Measurements from ENCODE around the gene LRRC18. TPM values are rescaled to one million over a fixed set of nuclear protein-coding genes. Genes with fewer than 3 reads are reported as not detected.

LRRC18 gene
- total and polyA plus RNA-seq, 7 experiments from 2014 or later: not detected

DNA sequence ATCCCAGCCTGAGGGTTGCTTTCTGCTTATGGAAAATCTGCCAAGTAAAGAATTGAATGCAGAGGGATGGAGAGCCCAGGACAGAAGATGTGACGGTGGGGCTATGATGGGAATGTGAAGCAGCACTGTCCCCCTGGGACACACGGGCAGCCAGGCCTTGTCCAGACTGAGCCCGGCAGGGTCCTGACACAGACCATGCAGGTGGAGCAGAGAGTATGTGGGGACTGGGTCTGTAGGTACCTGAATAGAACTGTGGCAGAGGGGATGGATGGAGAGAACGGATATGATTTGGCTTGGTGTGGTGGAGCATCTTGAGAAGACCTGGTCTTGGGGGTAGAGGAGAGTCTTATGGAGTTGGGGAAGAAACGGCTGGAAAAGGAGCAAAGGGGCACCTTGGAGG, 732 bp upstream of the LRRC18 start:
- intact Hi-C loops (cut with micrococcal nuclease): no loop called here
- H3K36me3 Mint-ChIP-seq: no peaks in the 10 kb centered on the region
- no peaks in the 10 kb centered on the region for H3K36me3 ChIP-seq (ENCODE audit: control insufficient read depth in 2 of 3, insufficient read depth in 3 of 3, low read length in 3 of 3)

GRCh38 chr10:48938990-48939536, 577 bp downstream of the LRRC18 start:
- POLR2A ChIA-PET: no interaction called here
- no peaks in the 10 kb centered on the region for H3K36me3 Mint-ChIP-seq
- no peaks in the 10 kb centered on the region for H3K27me3 Mint-ChIP-seq
- H3K9me3 Mint-ChIP-seq: no peaks in the 10 kb centered on the region
- H3K36me3 ChIP-seq (ENCODE audit: control insufficient read depth in 2 of 3, insufficient read depth in 3 of 3, low read length in 3 of 3): no peaks in the 10 kb centered on the region
- intact Hi-C loops (cut with micrococcal nuclease): no loop called here
- no peaks in the 10 kb centered on the region for H3K4me1 Mint-ChIP-seq
- H3K27ac ChIP-seq (ENCODE audit: low read depth, low read length): no peak overlapping the region
- ATAC-seq: no peak
- H3K4me3 ChIP-seq (ENCODE audit: low read length): no peak overlapping the region
- H3K27me3 ChIP-seq (ENCODE audit: control insufficient read depth in 2 of 2, insufficient read depth in 2 of 2, low read length in 2 of 2): no peaks in the 10 kb centered on the region
- no peak overlapping the region for H3K4me3 Mint-ChIP-seq
- H3K27ac Mint-ChIP-seq: no peak overlapping the region
- no peaks in the 10 kb centered on the region for H3K9me3 ChIP-seq (ENCODE audit: control insufficient read depth in 2 of 3, low read length in 3 of 3)
- CTCF ChIA-PET: no interaction called here
- no peaks in the 10 kb centered on the region for H3K4me1 ChIP-seq (ENCODE audit: control insufficient read depth in 2 of 2, insufficient read depth in 2 of 2, low read length in 2 of 2)
- DNase-seq: no peak

More for the DNA sequence above, 732 bp upstream of the LRRC18 start:
- Mint-ChIP-seq H3K4me1 (no peaks in the 10 kb centered on the region), H3K4me3 (no peak overlapping the region), H3K27me3 (no peaks in the 10 kb centered on the region), H3K9me3 (no peaks in the 10 kb centered on the region), H3K27ac (no peak overlapping the region)
- H3K27me3 ChIP-seq (ENCODE audit: control insufficient read depth in 2 of 2, insufficient read depth in 2 of 2, low read length in 2 of 2): no peaks in the 10 kb centered on the region
- H3K4me1 ChIP-seq (ENCODE audit: control insufficient read depth in 2 of 2, insufficient read depth in 2 of 2, low read length in 2 of 2): no peaks in the 10 kb centered on the region
- no peak overlapping the region for H3K4me3 ChIP-seq (ENCODE audit: low read length)
- no peak overlapping the region for H3K27ac ChIP-seq (ENCODE audit: low read depth, low read length)
- ChIA-PET POLR2A (no interaction called here), CTCF (no interaction called here)
- DNase-seq (no peak), ATAC-seq (no peak)
- no peaks in the 10 kb centered on the region for H3K9me3 ChIP-seq (ENCODE audit: control insufficient read depth in 2 of 3, low read length in 3 of 3)

GRCh38 chr10:48938281-48938680, 1.4 kb downstream of the LRRC18 start:
- Histone ChIP-seq H3K9me3 (ENCODE audit: control insufficient read depth in 2 of 3, low read length in 3 of 3) (no peaks in the 10 kb centered on the region), H3K36me3 (ENCODE audit: control insufficient read depth in 2 of 3, insufficient read depth in 3 of 3, low read length in 3 of 3) (no peaks in the 10 kb centered on the region), H3K27me3 (ENCODE audit: control insufficient read depth in 2 of 2, insufficient read depth in 2 of 2, low read length in 2 of 2) (no peaks in the 10 kb centered on the region), H3K4me3 (ENCODE audit: low read length) (no peak overlapping the region), H3K4me1 (ENCODE audit: control insufficient read depth in 2 of 2, insufficient read depth in 2 of 2, low read length in 2 of 2) (no peaks in the 10 kb centered on the region), H3K27ac (ENCODE audit: low read depth, low read length) (no peak overlapping the region)
- POLR2A ChIA-PET: no interaction called here
- DNase-seq (no peak), ATAC-seq (no peak)
- CTCF ChIA-PET: no interaction called here
- Mint-ChIP-seq H3K27me3 (no peaks in the 10 kb centered on the region), H3K36me3 (no peaks in the 10 kb centered on the region), H3K4me1 (no peaks in the 10 kb centered on the region), H3K4me3 (no peak overlapping the region), H3K9me3 (no peaks in the 10 kb centered on the region), H3K27ac (no peak overlapping the region)
- intact Hi-C loops (cut with micrococcal nuclease): no loop called here

DNA sequence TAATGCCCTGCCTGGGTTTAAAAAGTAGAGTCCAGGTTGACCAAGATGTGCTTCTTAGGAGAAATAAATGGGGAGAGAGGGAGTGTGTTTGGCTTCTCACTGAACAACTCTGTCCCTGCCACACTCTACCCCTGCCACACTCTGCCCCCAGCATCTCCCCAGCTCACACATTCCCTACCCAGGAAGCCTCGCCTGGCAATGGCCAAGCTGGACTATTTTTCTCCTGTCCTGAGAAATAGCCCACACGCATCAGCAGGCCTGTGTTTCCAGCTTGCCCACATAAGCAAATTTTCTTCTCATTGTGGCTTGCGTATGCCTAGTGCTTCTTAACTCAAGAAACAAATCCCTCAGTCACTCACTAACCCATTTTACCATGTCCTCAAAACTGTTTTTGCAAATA, 1.8 kb downstream of the LRRC18 start:
- Mint-ChIP-seq H3K36me3 (no peaks in the 10 kb centered on the region), H3K27me3 (no peaks in the 10 kb centered on the region), H3K4me3 (no peak overlapping the region), H3K4me1 (no peaks in the 10 kb centered on the region), H3K27ac (no peak overlapping the region), H3K9me3 (no peaks in the 10 kb centered on the region)
- ATAC-seq (no peak), DNase-seq (no peak)
- no peak overlapping the region for H3K27ac ChIP-seq (ENCODE audit: low read depth, low read length)
- H3K4me1 ChIP-seq (ENCODE audit: control insufficient read depth in 2 of 2, insufficient read depth in 2 of 2, low read length in 2 of 2): no peaks in the 10 kb centered on the region
- H3K27me3 ChIP-seq (ENCODE audit: control insufficient read depth in 2 of 2, insufficient read depth in 2 of 2, low read length in 2 of 2): no peaks in the 10 kb centered on the region
- H3K36me3 ChIP-seq (ENCODE audit: control insufficient read depth in 2 of 3, insufficient read depth in 3 of 3, low read length in 3 of 3): no peaks in the 10 kb centered on the region
- intact Hi-C loops (cut with micrococcal nuclease): no loop called here
- POLR2A ChIA-PET: no interaction called here
- no peak overlapping the region for H3K4me3 ChIP-seq (ENCODE audit: low read length)
- H3K9me3 ChIP-seq (ENCODE audit: control insufficient read depth in 2 of 3, low read length in 3 of 3): no peaks in the 10 kb centered on the region
- CTCF ChIA-PET: no interaction called here

GRCh38 chr10:48935577-48935976, 4.1 kb downstream of the LRRC18 start:
- no peaks in the 10 kb centered on the region for H3K4me1 Mint-ChIP-seq
- H3K4me3 Mint-ChIP-seq: no peak overlapping the region
- DNase-seq: no peak
- CTCF ChIA-PET: no interaction called here
- H3K4me1 ChIP-seq (ENCODE audit: control insufficient read depth in 2 of 2, insufficient read depth in 2 of 2, low read length in 2 of 2): no peaks in the 10 kb centered on the region
- no peaks in the 10 kb centered on the region for H3K36me3 ChIP-seq (ENCODE audit: control insufficient read depth in 2 of 3, insufficient read depth in 3 of 3, low read length in 3 of 3)
- H3K9me3 Mint-ChIP-seq: no peaks in the 10 kb centered on the region
- intact Hi-C loops (cut with micrococcal nuclease): no loop called here
- no peaks in the 10 kb centered on the region for H3K36me3 Mint-ChIP-seq
- no peak overlapping the region for H3K27ac ChIP-seq (ENCODE audit: low read depth, low read length)
- H3K27me3 Mint-ChIP-seq: no peaks in the 10 kb centered on the region
- POLR2A ChIA-PET: no interaction called here
- H3K27ac Mint-ChIP-seq: no peak overlapping the region
- ATAC-seq: no peak
- H3K9me3 ChIP-seq (ENCODE audit: control insufficient read depth in 2 of 3, low read length in 3 of 3): no peaks in the 10 kb centered on the region
- H3K4me3 ChIP-seq (ENCODE audit: low read length): no peak overlapping the region
- no peaks in the 10 kb centered on the region for H3K27me3 ChIP-seq (ENCODE audit: control insufficient read depth in 2 of 2, insufficient read depth in 2 of 2, low read length in 2 of 2)

DNA sequence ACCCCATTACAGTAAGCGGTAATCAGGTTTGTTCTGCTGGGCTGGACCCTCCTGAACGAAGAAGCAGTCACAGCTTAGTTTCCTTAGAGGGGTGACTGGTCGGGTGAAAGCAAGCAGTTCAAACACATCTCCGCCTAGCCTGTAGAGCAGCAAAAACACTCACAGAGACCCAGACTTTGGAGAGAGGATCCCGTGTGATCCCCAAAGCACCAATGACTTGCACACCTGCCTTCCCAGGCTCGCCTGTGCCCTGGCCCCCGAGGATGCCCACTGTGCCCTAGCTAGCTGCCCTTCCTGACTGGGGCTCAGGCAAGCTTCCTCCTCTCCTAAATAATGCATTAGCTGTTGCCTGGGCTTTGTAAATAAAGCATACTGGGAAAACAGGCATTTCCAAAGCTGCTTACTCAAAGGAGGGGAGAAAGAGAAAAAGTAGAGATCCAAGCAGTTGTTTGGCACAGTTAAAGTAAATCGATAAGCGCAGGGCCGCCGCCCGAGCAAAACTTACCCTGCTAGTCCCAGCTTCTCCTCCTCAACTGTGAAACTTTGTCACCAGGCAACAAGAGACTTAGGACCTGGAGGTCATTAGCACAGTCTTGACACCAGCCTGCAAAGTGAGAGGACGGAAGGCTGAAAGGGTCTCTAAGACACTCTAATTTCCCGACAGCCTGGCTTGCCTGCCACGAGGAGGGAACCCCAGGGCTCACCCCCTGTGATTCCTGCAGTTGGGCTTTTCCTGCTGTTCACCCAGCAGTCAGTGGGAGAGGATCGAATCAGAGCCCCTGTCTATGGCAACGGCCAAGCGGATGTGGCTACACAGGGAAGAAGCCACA, 4.8 kb downstream of the LRRC18 start:
- H3K27me3 ChIP-seq (ENCODE audit: control insufficient read depth in 2 of 2, insufficient read depth in 2 of 2, low read length in 2 of 2): no peaks in the 10 kb centered on the region
- no peaks in the 10 kb centered on the region for H3K4me1 ChIP-seq (ENCODE audit: control insufficient read depth in 2 of 2, insufficient read depth in 2 of 2, low read length in 2 of 2)
- H3K27ac ChIP-seq (ENCODE audit: low read depth, low read length): no peak overlapping the region
- ChIA-PET POLR2A (no interaction called here), CTCF (no interaction called here)
- H3K9me3 Mint-ChIP-seq: no peaks in the 10 kb centered on the region
- no peak overlapping the region for H3K4me3 Mint-ChIP-seq
- H3K4me3 ChIP-seq (ENCODE audit: low read length): no peak overlapping the region
- no peak overlapping the region for H3K27ac Mint-ChIP-seq
- intact Hi-C loops (cut with micrococcal nuclease): no loop called here
- peaks cover 0 to 1% (median 0%) of the 10 kb centered on the region in 7 donors for H3K4me1 Mint-ChIP-seq
- no peaks in the 10 kb centered on the region for H3K9me3 ChIP-seq (ENCODE audit: control insufficient read depth in 2 of 3, low read length in 3 of 3)
- H3K27me3 Mint-ChIP-seq: no peaks in the 10 kb centered on the region
- H3K36me3 ChIP-seq (ENCODE audit: control insufficient read depth in 2 of 3, insufficient read depth in 3 of 3, low read length in 3 of 3): no peaks in the 10 kb centered on the region
- no peaks in the 10 kb centered on the region for H3K36me3 Mint-ChIP-seq
- no peak for ATAC-seq
- DNase-seq: no peak
